HG03432 (cell line): Measurements from ENCODE around the gene CFLAR.
"Not testable (repeated sequence)": the region's sequence is repeated elsewhere in the genome, so short reads cannot be mapped to it uniquely, and the experiment has no call there.

Source experiments
- ATAC-seq: cut with Tn5 transposase; IDR thresholded peaks from one replicate; pipeline ENCODE4 v1.9.1; 2021; ENCODE audit warnings: mild to moderate bottlenecking, moderate library complexity; ENCODE audit not compliant: unreplicated experiment

CFLAR gene

DNA sequence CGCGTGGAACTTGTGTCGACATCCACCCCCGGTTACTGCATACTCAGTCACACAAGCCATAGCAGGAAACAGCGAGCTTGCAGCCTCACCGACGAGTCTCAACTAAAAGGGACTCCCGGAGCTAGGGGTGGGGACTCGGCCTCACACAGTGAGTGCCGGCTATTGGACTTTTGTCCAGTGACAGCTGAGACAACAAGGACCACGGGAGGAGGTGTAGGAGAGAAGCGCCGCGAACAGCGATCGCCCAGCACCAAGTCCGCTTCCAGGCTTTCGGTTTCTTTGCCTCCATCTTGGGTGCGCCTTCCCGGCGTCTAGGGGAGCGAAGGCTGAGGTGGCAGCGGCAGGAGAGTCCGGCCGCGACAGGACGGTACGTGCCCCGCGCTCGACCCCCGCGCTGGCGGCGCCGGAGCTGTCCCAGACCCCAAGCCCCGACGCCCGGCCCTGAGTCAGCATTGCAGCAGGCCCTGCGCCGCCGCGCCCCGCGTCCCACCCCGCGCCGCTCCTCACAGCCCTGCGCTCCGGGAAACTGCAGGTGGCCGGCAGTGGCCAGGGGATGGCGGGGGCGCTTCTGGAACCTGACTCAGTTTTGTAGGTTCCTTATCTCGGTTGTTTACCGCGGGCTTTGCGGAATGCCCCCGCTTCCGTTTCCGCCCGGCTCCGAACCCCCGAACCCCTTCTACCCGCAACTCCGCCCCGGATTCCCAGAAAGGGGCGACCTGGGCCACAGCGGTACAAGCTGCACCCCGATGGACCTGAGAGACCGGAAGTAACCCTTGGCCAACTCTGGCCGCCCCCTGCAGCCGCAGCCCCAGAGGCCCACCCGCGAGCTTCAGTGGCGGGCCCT lies at the start of gene CFLAR:
TSS of gene CFLAR (plus strand) at position 50 of the 844 bp plus-strand sequence. CDS start 13,702 bp downstream, outside the sequence.
- ATAC-seq, result peak; percentile 41

DNA sequence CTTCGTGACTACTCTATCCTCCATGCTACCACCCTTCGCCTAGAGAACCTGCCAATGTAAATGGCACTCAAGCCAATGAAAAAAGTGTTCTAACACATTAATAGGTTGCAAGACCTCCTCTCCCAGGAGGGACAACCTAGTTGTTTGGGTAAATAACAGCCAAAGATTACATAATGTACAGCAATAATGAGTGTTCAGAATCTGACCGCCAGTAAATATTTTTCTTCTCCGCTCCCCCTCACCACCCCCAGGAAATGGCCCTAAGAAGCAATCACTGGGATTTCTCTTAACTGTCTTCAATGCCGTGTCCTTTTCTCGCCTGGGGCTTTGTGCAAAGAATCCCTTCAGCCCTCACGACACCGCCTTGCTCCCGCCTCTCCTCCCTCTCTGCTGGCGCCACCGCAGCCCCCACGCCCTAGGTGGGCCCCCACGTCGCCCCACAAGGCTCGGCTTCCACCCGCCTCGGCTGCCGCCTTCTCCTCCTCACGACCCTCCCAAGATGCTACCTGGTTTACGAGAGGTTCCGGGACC lies 45.0 kb upstream of the CFLAR start:
- ATAC-seq, result peak; percentile 30

- ATAC-seq, result peak; percentile 99
These were observed 44.3 kb upstream of the CFLAR start, which contains the start of the genes HYCC2 and NDUFB3 for GRCh38 chr2:201071479-201072200. Gene HYCC2, minus strand, starts transcription at chr2:201071671. Its CDS starts 47,662 bp downstream, at chr2:201024009. Gene NDUFB3, plus strand, starts transcription at chr2:201072001. Its CDS starts 6,882 bp downstream, at chr2:201078883.

GRCh38 chr2:201072201-201072530 lies 43.8 kb upstream of the CFLAR start:
- ATAC-seq, result peak; percentile 1

- ATAC-seq, result no peak
These were observed 42.9 kb upstream of the CFLAR start for GRCh38 chr2:201073071-201073470.

DNA sequence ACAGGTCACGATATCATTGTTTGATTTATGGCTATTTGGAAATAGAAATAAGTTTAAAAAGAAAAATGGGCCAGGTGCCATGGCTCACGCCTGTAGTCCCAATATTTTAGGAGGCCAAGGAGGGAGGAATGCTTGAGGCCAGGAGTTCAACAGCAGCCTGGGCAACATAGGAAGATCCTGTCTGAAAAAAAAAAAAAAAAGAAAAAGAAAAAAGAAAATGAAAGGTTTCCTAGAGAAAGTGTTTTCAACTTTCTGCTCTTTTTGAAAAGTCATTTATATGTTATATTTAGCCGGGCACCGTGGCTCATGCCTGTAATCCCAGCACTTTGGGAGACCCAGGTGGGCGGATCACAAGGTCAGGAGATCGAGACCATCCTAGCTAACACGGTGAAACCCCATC lies 41.0 kb upstream of the CFLAR start:
- ATAC-seq, result no peak

DNA sequence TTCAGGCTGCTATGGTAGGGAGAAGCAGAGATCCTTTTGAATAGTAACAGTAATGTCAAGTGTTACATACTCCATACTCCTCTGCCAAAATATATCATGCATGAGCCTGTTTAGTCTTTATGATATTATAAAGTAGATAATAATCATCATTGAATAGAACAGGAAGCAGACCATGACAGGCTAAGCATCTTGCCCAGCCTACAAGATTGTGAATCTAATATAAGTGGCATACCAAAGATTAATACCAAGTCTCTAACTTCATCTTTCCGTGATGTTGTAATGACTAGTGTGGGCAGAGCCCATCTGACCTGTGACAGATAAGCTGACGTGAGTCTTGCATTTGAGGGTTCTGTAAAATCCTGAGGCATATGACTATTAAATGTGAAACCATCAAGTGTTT lies 31.1 kb upstream of the CFLAR start:
- no peak for ATAC-seq

DNA sequence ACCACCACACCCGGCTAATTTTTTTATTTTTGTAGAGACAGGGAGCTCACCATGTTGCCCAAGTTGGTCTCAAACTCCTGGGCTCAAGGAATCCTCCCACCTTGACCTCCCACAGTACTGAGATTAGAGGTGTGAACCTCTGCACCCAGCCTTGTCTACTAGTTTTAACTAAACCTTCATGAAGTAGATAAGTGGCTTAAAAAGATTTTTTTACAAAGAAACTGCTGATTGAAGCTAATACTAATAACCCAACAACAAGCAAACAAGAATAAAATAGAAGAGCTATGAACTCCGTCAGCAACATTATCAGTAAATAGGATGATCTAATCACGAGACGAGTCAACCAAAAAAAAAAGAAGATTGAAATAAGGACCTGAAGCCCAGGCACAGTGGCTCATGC lies 25.4 kb upstream of the CFLAR start:
- no peak for ATAC-seq

DNA sequence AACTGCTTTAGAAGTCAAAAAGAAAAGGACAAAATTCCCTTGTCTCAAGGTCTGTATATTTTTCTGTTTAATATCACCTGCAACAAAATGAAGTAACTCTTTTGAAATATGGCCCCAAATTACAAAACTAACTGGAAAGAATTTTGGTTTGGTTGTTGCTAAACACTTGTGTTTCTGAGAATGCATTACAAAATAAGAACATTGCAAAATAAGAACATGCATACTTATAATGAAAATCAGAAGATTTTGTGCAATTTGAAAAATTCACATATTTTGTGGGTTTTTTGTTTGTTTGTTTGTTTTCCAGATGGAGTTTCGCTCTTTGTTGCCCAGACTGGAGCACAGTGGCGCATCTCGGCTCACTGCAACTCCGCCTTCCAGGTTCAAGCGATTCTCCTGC lies 22.4 kb upstream of the CFLAR start:
- no peak for ATAC-seq

GRCh38 chr2:201100497-201100896 lies 15.5 kb upstream of the CFLAR start:
- no peak for ATAC-seq

GRCh38 chr2:201105759-201106158 lies 10.2 kb upstream of the CFLAR start:
- no peak for ATAC-seq

- ATAC-seq, result no peak
These were observed 8.3 kb upstream of the CFLAR start for GRCh38 chr2:201107624-201108023.

DNA sequence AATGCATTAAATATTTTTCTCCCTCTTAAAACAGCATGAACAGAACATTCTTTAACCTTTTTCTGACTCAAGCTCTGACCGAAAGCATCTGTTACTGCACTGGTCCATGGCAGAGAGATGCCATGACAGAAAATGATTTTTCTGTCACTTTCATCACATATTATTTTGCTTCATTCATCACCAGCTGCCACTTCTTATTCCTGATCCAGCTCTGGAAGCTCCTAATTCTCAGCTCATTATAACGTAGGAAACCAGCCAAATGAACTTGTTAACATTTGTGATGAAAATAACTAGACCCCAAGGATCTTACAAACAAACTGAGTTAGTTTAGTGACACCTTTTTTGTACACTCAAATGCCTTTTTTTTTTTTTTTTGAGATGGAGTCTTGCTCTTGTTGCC lies 7.6 kb upstream of the CFLAR start:
- no peak for ATAC-seq

DNA sequence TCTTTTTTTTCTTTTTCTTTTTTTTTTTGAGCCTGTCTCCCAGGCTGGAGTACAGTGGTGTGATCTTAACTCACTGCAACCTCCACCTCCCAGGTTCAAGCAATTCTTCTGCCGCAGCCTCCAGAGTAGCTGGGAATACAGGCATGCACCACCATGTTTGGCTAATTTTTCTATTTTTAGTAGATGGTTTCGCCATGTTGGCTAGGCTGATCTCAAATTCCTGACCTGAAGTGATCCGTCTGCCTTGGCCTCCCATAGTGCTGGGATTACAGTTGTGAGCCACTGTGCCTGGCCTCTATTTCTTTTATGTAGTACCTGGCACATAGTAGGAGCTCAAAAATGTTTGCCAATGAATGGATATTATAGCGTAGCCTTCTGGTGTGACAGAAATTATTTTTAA lies 6.8 kb upstream of the CFLAR start:
- ATAC-seq, result no peak

DNA sequence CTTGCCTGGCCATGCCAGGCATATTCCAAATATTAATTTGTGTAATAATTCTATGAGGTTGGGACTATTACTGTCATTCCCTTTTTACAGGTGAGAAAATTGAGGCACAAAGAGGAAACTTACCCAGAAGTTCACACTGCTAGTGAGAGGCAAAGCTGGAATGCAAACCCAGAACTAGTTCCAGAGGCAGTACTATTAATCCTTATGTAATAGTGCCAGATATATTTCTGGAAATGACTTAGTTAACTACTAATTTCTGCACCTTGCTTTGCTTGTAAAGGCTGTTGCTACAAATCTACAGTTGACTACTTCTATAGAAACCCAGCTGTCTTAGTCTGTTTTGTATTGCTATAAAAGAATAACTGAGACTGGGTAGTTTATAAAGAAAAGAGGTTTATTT lies 5.3 kb upstream of the CFLAR start:
- no peak for ATAC-seq

GRCh38 chr2:201111096-201111495 lies 4.9 kb upstream of the CFLAR start:
- ATAC-seq, result no peak

DNA sequence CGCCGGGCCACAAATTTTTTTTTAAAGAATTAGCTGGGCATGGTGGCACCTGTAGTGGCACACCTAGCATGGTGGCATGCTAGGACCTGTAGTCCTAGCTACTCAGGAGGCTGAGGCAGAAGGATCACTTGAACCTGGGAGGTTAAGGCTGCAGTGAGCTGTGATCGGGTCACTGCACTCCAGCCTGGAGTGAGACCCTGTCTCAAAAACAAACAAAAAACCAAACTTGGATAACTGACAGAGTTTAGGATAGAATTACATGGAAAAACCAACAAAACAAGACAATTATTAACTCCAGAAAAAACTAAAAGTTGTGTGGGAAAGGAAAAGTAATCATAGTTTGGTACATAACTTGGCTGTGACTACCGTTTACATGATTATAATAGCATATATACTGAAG lies 1.6 kb upstream of the CFLAR start:
- ATAC-seq, result no peak

DNA sequence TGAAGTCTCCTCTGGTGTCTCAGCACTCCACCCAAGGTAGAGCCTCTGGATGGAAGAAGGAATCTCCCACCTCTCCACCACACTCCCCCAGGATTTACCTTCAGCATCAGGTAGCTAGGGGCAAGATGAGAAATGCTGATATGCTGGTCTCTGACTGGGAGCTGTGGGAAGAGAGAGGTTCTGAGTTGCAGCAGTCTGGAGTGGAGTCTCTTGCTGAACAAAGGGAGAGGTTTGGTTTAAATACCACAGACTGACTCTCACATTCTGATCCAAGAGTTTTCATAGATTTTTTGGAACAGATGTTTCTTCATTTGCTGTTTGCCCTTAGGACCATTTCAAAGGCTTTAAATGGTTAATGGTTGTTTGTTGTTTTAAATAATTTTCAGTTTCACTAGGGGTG lies 1.1 kb upstream of the CFLAR start:
- no peak for ATAC-seq

DNA sequence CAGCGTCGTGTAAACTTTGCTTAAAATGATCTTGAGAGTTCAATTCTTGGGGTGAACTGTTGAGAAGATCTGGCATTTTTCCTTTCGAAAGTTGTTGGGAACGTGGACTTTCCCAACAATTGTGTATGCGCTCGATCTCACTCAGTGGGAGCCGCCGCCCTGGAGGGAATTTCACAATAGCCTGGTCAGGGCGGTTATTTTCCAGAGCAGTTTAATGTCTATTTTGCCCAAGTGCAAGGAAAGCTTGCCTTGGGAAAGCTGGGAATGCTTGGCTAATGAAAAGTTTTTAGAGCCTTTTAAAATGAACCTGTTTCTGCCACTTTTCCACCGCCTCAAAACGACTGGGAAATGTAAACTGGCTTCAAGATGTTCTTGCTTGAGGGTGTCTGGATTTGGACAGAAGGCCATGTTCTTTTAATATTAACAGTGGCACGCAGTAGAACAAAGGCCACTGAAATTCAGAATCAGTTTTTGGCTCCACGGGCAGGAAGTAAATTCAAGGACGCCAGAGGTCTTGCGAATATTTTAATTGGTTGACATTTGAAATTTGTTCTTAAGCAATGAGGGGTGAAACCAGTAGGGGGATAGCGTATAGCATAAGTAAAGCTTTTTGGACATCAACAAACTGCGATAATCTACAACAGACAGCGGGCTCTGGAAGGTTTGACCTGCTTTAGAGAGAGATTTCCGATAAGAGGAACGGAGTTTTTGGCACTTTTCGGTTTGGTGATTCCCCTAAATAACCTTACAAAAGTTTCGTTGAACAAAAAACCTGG lies 1.2 kb downstream of the CFLAR start:
- ATAC-seq, result peak; percentile 23

- ATAC-seq, result not testable (repeated sequence)
These were observed 1.8 kb downstream of the CFLAR start for GRCh38 chr2:201117735-201118094.
